NB4 (cell line): ENCODE results near the gene ANO8.

Experiments
- DNase-seq: peaks from one replicate; pipeline ENCODE4 v3.0.0; 2010; ENCODE audit warnings: low read depth
- H3K4me3 ChIP-seq: one replicate; pipeline ENCODE4 v1.5.1; 2011; ENCODE audit warnings: mild to moderate bottlenecking, low read depth, low read length, moderate library complexity
- CTCF ChIP-seq: IDR thresholded peaks from one replicate; pipeline ENCODE4 v1.5.1; 2012; ENCODE audit warnings: low read depth, low read length
- MAX ChIP-seq: IDR thresholded peaks from 2 replicates; pipeline ENCODE4 v1.6.1; 2011; ENCODE audit warnings: low read depth, low read length
- MYC ChIP-seq: IDR thresholded peaks from 2 replicates; pipeline ENCODE4 v1.6.1; 2011; ENCODE audit warnings: low read depth, low read length
- POLR2A ChIP-seq: IDR thresholded peaks from 2 replicates; pipeline ENCODE4 v1.6.1; 2011; ENCODE audit warnings: mild to moderate bottlenecking; ENCODE audit not compliant: insufficient read length; ENCODE audit errors: extremely low read depth

ANO8 gene

GRCh38 chr19:17334414-17335409, at the start of gene ANO8:
TSS of gene ANO8 (minus strand) at chr19:17334855. CDS start at chr19:17334670, 185 bp downstream.
- peak within 1 kb of the TSS; percentile 23 for H3K4me3 ChIP-seq
- DNase-seq = peak; percentile 96
- TF ChIP-seq CTCF = no peak
- no peak; the same call in 1 of the 2 replicates for TF ChIP-seq MAX
- TF ChIP-seq MYC = peak; percentile 24; the same call in 1 of the 2 replicates

- no peak for DNase-seq
- TF ChIP-seq MYC = no peak
- TF ChIP-seq CTCF = no peak
- H3K4me3 ChIP-seq = no peak overlapping the region
These were observed 45.9 kb upstream of the ANO8 start for GRCh38 chr19:17380426-17381138.

- no peak overlapping the region for H3K4me3 ChIP-seq
- no peak for TF ChIP-seq MAX
- no peak for TF ChIP-seq CTCF
- TF ChIP-seq MYC = no peak
- no peak for TF ChIP-seq POLR2A
- DNase-seq = no peak
These were observed 44.6 kb upstream of the ANO8 start for GRCh38 chr19:17379221-17379631.

- DNase-seq = no peak
- H3K4me3 ChIP-seq = no peak overlapping the region
- TF ChIP-seq MAX = no peak
- TF ChIP-seq CTCF = no peak
- TF ChIP-seq MYC = no peak
- TF ChIP-seq POLR2A = no peak
These were observed 43.6 kb upstream of the ANO8 start for GRCh38 chr19:17378271-17378670.

- no peak for TF ChIP-seq POLR2A
- no peak for TF ChIP-seq MAX
- no peak for TF ChIP-seq CTCF
- no peak for TF ChIP-seq MYC
- no peak within 1 kb of the TSS for H3K4me3 ChIP-seq
- DNase-seq = peak; percentile 24
These were observed 42.4 kb upstream of the ANO8 start, which contains the start of gene PLVAP for GRCh38 chr19:17376935-17377600. TSS of gene PLVAP (minus strand) at chr19:17377342. CDS start at chr19:17377288, 54 bp downstream.
